OCI-M2 (cell line): Measurements from ENCODE around the gene ELF4.

Source experiments
- DNase-seq: peaks from one replicate; lab custom pipeline; 2025; ENCODE audit not compliant: unreplicated experiment; lab: John Stamatoyannopoulos, UW

Gene ELF4

DNA sequence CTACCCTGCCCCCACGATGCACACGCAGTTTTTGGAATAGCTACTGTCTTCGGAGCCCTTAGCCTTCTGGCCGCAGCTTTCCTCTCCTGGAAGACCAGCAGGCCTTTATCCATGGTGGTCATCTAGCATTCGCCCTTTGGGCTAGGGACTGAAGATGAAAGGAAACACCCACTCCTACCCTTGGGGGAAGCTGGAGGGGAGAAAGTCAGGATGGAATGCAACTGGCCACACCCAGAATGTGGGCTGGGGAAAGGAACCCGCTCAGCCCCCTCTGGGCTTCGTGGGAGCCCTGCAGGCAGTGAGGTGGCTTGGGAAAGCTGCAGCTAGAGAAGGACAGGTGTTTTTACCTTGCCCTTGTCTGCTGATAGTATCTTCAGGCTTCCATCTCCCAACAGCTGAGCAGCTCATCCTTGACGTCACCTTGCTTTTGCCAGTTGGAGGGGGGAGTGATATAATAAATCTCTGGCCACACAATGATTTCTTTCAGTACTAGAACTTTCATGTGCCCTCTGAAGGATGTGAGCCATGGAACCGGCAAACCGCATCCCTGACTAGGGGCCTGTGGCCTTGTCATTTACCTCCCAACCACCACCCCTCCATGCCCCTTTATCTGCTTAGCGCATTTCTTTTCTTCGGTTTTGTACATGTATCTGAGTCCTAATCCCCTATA is 59.0 kb downstream of the ELF4 start:
- DNase-seq, result no peak

DNA sequence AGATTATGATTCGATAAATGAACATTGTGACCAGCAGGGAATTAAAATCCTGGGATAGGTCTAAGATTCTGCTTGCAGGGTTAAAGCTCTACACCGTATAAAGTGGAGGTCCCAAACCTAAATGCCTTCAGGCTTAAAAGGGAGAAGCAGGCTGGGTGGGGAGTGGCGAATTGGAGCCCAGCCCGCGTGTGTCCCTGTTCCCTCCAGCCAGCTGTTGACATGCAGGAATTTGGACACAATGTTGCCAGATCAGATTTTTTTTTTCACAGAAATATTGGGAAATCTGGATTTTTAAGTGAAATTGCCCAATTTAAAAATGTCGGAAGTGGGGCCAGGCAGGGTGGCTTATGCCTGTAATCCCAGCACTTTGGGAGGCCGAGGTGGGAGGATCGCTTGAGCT is 60.5 kb downstream of the ELF4 start:
- no peak for DNase-seq

DNA sequence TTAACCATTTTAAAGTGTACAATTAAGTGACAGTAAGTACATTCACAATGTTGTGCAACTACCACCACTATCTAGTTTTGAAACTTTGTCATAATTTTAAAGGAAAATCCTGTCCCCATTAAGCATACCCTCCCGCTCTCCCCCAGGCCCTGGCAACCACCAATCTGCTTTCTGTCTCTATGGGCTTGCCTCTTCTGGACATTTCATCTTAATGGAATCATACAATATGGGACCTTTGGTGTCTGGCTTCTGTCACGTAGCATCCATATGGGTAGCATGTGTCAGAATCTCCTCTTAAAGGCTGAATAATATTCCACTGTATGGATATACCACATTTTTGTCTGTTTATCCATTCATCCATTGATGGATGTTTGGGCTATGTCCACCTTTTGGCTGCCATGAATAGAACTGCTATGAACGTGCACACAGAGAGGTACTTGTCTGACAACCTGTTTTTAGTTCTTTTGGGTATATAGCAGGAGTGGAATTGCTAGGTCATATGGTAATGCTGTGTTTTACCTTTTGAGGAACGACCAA is 61.5 kb downstream of the ELF4 start:
- DNase-seq, result no peak

- DNase-seq, result no peak
Measured at GRCh38 chrX:130047416-130047815, 62.9 kb downstream of the ELF4 start.

GRCh38 chrX:130039847-130040246 is 70.5 kb downstream of the ELF4 start:
- no peak for DNase-seq

DNA sequence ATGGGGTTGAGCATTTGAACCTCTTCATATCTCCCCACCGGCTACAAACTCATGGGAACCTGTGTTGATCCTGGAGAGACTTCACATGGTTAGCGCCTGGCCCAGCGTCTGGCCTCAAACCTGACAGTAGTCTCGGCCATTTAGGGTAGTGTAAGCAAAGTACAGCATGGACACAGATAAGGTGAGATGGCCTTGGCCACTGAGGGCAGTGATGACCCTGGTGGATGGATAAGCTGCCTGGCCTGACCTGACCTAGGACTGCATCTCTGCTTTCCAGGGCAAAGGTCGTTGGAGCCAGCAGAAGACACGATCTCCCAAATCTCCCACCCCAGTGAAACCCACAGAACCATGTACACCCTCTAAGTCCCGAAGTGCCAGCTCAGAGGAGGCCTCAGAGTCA is 76.1 kb downstream of the ELF4 start:
- no peak for DNase-seq

- no peak for DNase-seq
Measured at GRCh38 chrX:130032552-130032951, 77.7 kb downstream of the ELF4 start.

- no peak for DNase-seq
Measured at GRCh38 chrX:130030826-130031225, 79.5 kb downstream of the ELF4 start.

DNA sequence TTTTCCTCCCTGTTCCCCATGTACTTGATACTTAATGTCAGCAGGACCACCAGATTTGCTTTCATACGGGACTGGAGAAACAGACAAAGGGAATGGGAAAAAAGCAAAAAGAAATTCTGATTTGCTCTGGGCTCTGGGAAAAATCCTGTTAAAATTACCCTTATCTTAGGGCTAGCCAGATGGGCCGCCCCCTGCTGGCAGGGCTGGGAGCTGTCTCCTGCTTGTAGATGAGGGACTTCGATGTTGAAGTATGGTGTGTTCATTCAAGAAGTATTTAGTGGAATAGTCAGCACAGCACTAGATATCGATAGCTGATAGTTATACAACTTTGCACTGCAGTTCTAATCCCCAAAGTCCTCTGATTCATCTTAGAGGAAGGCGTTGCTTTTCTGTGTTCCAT is 82.1 kb downstream of the ELF4 start:
- DNase-seq, result no peak

DNA sequence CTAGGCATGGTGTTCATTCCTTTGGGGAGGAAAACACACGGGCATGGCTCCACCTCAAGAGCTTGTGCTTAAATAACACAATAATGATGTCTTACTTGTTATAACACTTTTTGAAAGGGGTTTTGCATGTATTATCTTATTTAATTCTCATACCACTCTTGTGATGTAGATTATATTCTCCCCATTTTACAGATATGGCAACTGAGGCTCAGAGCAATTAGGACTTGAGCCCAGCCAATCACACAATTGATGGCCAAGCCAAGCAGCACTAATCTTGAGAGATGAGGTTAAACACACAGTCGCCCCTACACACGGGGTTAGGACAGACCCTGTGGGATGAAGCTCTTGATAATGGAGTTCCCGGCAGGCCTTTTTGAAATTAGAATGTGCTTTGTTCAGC is 82.7 kb downstream of the ELF4 start:
- no peak for DNase-seq

GRCh38 chrX:130025256-130025655 is 85.0 kb downstream of the ELF4 start:
- no peak for DNase-seq

GRCh38 chrX:130024127-130024526 is 86.2 kb downstream of the ELF4 start:
- DNase-seq, result no peak

GRCh38 chrX:130020661-130021324 is 89.5 kb downstream of the ELF4 start:
- no peak for DNase-seq

DNA sequence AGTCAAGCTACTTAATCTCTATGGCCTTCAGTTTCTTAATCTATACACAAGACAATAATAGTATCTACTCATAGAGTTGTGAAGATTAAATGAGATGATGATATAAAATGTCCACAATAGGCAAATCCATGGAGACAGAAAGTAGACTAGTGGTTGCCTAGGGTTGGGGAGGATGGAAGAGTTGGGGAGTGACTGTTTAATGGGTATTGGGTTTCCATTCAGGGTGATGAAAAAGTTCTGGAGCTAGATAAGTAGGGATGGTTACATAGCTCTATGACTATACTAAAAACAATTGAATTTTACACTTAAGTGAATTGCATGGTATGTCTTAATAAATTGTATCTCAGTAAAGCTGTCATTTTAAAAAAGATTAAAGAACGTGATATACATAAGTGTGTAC is 92.2 kb downstream of the ELF4 start:
- DNase-seq, result no peak

- DNase-seq, result no peak
Measured at GRCh38 chrX:130015181-130015580, 95.1 kb downstream of the ELF4 start.
